Measurements from ENCODE around the gene EFCAB6. TPM values are rescaled to one million over a fixed set of nuclear protein-coding genes. Genes with fewer than 3 reads are reported as not detected.

EFCAB6 gene
- total and polyA plus RNA-seq, 2 of the 4 experiments (the other 2 are of a cell fraction) = 0.44 to 1.1 TPM

- no TSS peak for BruUV-seq (replicated peaks)
- no CpG with 5 or more reads among the region's 4 CpGs for WGBS, 2 experiments (ENCODE audit: extremely low coverage in 2 of 2, insufficient read length in 1 of 2)
- Histone ChIP-seq H3K23ac (ENCODE audit: low read depth, low read length) (no peak overlapping the region), H3K4me2 (ENCODE audit: low read depth, low read length) (no peak overlapping the region), H3K14ac (replicated peaks; ENCODE audit: low read depth, low read length) (no peak overlapping the region), H4K5ac (ENCODE audit: low read depth, low read length) (no peak overlapping the region), H3K4ac (ENCODE audit: low read depth, low read length) (no peak overlapping the region), H4K91ac (ENCODE audit: insufficient read depth, low read depth, low read length) (no peak overlapping the region), H2AFZ (replicated peaks; ENCODE audit: low read length, poor library complexity) (no peak overlapping the region), H3K79me1 (ENCODE audit: low read depth in 1 of 2, low read length in 2 of 2) (no peaks in the 10 kb centered on the region), H2AK5ac (ENCODE audit: low read depth, low read length) (no peak overlapping the region), H4K20me1 (ENCODE audit: insufficient read depth, low read length) (no peaks in the 10 kb centered on the region), H2BK20ac (ENCODE audit: low read depth, low read length) (no peak overlapping the region), H2BK5ac (ENCODE audit: low read depth, low read length, poor library complexity, severe bottlenecking) (no peak overlapping the region), H3K27ac (ENCODE audit: insufficient read depth, low read length) (no peak overlapping the region), H3K9me3 (ENCODE audit: control insufficient read depth, insufficient read depth, low read length) (no peaks in the 10 kb centered on the region), H3K9ac (ENCODE audit: low read depth, low read length) (no peak overlapping the region), H4K8ac (ENCODE audit: low read depth in 2 of 2, low read length in 2 of 2) (no peak overlapping the region), H3K18ac (ENCODE audit: low read depth, low read length) (no peak overlapping the region), H3K27me3 (ENCODE audit: control insufficient read depth, insufficient read depth, low read length) (no peaks in the 10 kb centered on the region), H3K4me1 (ENCODE audit: control insufficient read depth, insufficient read depth, low read length) (no peaks in the 10 kb centered on the region), H3K56ac (ENCODE audit: extremely low read depth, insufficient read depth, low read length) (no peak overlapping the region), H3K36me3 (ENCODE audit: control insufficient read depth, insufficient read depth, low read length) (no peaks in the 10 kb centered on the region), H2BK120ac (ENCODE audit: low read depth, low read length) (no peak overlapping the region), H2AK9ac (replicated peaks; ENCODE audit: low read depth, low read length, poor library complexity) (no peak overlapping the region), H2BK15ac (ENCODE audit: low read depth, low read length) (no peak overlapping the region), H3K4me3 (ENCODE audit: insufficient read depth, low read depth, low read length) (no peak overlapping the region), H3K9me1 (ENCODE audit: insufficient read depth, low read length) (no peaks in the 10 kb centered on the region)
- TF ChIP-seq USF2 (IDR thresholded peaks at IDR 0.05; ENCODE audit: low read depth, low read length) (no peak), POLR2A (IDR thresholded peaks at IDR 0.05; ENCODE audit: low read depth, low read length) (no peak), NFE2L2 (IDR thresholded peaks at IDR 0.05; ENCODE audit: low read depth, low read length) (no peak), CTCF (conservative IDR thresholded peaks at IDR 0.05; ENCODE audit: low read depth, low read length) (no peak), FOS (IDR thresholded peaks at IDR 0.05; ENCODE audit: low read depth, low read length) (no peak), BHLHE40 (IDR thresholded peaks at IDR 0.05; ENCODE audit: low read depth, low read length) (no peak), CHD1 (IDR thresholded peaks at IDR 0.05; ENCODE audit: low read depth, low read length) (no peak), MXI1 (IDR thresholded peaks at IDR 0.05; ENCODE audit: borderline replicate concordance, low read depth, low read length) (no peak), SMC3 (IDR thresholded peaks at IDR 0.05; ENCODE audit: low read depth, low read length) (no peak), ELK1 (IDR thresholded peaks at IDR 0.05; ENCODE audit: borderline replicate concordance, low read depth, low read length) (no peak), CEBPB (IDR thresholded peaks at IDR 0.05; ENCODE audit: low read depth, low read length) (no peak), RFX5 (IDR thresholded peaks at IDR 0.05; ENCODE audit: low read depth, low read length) (no peak), MAFK (IDR thresholded peaks at IDR 0.05; ENCODE audit: low read depth, low read length) (no peak), RCOR1 (IDR thresholded peaks at IDR 0.05; ENCODE audit: insufficient replicate concordance, low read length) (no peak), MAZ (IDR thresholded peaks at IDR 0.05; ENCODE audit: borderline replicate concordance, low read depth, low read length) (no peak), RAD21 (IDR thresholded peaks at IDR 0.05; ENCODE audit: low read length) (no peak)
- ChIA-PET POLR2A (ENCODE audit: unreplicated experiment) (no interaction called here), CTCF (interaction anchor here (0.6 kb wide), 1 partner anchor 722 kb away, joined by 3 read pairs; no protein-coding TSS in a partner anchor)
- DNase-seq (no peak), ATAC-seq (ENCODE audit: low read depth) (no peak)
- intact Hi-C loops (cut with micrococcal nuclease) = no loop called here
- dilution Hi-C loops (cut with HindIII; ENCODE audit: low sequenced_read_pairs, unreplicated experiment) = no loop called here
- in situ Hi-C loops (cut with MboI; ENCODE audit: low sequenced_read_pairs) = no loop called here
These were observed 100.4 kb downstream of the EFCAB6 start for GRCh38 chr22:43711681-43712080.
